Measurements from ENCODE around the gene ATP2A1.

ATP2A1 gene

DNA sequence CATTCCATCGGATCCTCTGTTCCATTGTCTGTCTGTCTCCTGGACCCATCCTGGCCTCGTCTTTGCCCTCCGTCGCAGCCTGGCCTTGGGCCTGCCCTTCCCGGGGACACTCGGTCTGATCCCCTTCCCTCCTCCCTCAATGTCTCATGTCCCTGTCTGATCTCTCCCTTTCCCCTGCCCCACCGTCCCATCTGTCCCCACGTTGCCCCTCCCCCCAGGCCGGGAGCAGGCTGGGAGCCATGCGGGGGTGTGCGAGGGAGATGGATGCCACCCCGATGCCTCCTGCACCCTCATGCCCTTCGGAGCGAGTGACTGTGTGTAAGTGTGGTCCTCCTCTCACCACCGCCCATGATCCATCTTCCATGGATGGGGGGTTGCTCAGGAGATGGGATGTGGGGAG is 5.3 kb upstream of the ATP2A1 start:
- POLR2A ChIA-PET = no interaction called here
- DNase-seq (ENCODE audit: low read depth, low spot score) = no peak
- no peak overlapping the region for H3K4me3 ChIP-seq (ENCODE audit: low read depth, low read length)
- CTCF ChIA-PET = interaction anchor here (1.3 to 3.4 kb wide), 5 partner anchors 8 to 72 kb away, joined by 3 to 27 read pairs (median 13); partner anchors contain the start of gene SH2B1
- TF ChIP-seq, protein P1, sequence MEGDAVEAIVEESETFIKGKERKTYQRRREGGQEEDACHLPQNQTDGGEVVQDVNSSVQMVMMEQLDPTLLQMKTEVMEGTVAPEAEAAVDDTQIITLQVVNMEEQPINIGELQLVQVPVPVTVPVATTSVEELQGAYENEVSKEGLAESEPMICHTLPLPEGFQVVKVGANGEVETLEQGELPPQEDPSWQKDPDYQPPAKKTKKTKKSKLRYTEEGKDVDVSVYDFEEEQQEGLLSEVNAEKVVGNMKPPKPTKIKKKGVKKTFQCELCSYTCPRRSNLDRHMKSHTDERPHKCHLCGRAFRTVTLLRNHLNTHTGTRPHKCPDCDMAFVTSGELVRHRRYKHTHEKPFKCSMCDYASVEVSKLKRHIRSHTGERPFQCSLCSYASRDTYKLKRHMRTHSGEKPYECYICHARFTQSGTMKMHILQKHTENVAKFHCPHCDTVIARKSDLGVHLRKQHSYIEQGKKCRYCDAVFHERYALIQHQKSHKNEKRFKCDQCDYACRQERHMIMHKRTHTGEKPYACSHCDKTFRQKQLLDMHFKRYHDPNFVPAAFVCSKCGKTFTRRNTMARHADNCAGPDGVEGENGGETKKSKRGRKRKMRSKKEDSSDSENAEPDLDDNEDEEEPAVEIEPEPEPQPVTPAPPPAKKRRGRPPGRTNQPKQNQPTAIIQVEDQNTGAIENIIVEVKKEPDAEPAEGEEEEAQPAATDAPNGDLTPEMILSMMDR (IDR thresholded peaks at IDR 0.05; ENCODE audit: insufficient read depth, low read length, missing control alignments) = no peak

DNA sequence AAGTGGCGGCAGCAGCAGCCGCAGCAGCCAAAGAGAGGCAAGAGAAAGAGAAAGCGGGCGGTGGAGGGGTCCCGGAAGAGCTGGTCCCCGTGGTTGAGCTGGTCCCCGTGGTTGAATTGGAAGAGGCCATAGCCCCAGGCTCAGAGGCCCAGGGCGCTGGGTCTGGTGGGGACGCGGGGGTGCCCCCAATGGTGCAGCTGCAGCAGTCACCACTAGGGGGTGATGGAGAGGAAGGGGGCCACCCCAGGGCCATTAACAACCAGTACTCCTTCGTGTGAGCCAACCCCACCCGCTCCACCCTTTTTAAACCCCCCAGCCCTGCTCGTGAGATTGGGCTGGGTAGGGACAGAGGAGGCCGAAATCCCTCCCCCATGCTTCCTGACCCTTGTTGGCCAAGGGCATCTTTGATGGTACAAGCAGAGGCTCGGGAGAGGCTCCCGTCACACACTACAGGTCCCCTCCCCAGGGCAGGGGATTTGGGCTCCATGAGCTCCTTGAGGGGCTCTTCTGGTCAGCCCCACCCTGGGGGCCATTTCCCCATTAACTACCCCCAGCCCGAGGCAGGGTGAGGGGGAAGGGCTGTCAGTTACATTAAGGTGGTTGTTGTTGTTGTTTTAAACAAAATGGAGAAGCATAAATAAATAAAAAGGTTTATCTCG is 4.6 kb upstream of the ATP2A1 start:
- ChIA-PET POLR2A (no interaction called here), CTCF (interaction anchor here (0.7 to 3.4 kb wide), 7 partner anchors 9 to 71 kb away, joined by 3 to 27 read pairs (median 5); partner anchors contain the start of gene SH2B1)
- TF ChIP-seq, protein P1 (IDR thresholded peaks at IDR 0.05; ENCODE audit: insufficient read depth, low read length, missing control alignments) = peak; percentile 61
- DNase-seq (ENCODE audit: low read depth, low spot score) = no peak
- H3K4me3 ChIP-seq (ENCODE audit: low read depth, low read length) = no peak overlapping the region

DNA sequence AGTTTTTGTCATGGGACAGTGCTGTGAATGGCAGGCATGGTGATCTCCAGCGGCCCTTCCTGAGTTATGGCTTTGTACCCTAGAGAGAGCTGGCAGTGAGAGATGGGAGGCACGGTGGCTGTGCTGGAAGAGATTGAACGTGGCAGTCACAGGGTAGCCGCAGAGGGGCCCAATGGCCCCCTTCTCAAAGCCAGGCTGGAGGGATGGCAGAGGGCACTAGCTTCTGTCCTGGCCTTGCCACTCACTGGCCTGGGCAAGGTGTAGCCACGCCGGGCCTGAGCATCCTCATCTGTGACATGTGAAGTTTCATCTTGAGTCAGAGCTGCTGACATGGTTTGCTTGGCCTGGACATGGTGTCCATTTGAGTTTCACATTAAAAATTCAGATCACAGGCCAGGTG is 3.9 kb upstream of the ATP2A1 start:
- TF ChIP-seq, protein P1 (IDR thresholded peaks at IDR 0.05; ENCODE audit: insufficient read depth, low read length, missing control alignments) = no peak
- ChIA-PET POLR2A (interaction anchor here (0.8 kb wide), 1 partner anchor 11 kb away, joined by 3 read pairs; the partner anchor contains the start of gene SH2B1), CTCF (interaction anchor here (1.2 to 3.4 kb wide), 7 partner anchors 9 to 74 kb away, joined by 3 to 27 read pairs (median 5); partner anchors contain the start of gene SH2B1)
- no peak overlapping the region for H3K4me3 ChIP-seq (ENCODE audit: low read depth, low read length)
- no peak for DNase-seq (ENCODE audit: low read depth, low spot score)

DNA sequence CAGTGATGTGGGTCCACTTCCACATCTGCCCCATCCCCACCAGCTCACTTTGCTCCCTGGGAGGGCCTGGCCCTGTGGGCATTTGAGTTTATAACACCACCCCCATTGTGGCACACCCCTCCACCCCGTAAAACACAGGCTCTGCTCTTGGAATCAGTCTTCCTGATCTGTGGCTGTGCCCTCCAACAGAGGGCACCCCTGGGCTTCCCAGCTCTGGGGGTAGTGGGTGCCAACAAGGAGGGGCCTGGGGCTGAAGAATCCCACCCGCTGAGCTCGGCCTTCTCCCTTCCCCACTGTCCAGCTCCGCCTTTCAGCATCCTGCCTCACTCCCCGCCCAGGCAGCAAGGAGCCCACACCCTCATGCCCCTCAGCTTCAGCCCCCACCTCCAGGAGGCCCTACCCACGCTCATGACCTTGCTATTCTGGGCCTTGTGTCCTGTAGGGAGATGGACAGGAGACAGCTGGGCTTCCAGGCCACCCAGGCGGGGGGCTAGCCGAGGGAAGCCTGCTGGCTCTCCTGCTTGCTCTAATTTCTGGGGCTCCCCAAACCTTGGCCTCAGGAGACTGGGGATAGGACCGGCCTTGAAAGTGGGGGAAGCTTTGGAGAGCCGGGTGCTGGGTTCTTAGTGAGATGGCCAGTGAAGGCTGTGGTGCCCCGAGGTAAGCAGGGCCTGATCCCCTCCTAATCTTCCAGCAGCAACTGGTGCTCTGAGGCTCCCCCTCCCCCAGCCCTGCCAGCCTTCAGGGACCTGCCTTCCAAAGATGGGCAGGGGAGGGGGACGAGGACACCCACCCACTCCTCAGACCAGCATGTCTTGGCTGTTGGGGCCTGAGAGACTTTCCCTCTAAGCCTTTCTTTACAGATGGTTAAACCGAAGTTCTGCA is 2.9 kb upstream of the ATP2A1 start:
- POLR2A ChIA-PET = interaction anchor here (0.8 kb wide), 1 partner anchor 12 kb away, joined by 3 read pairs; the partner anchor contains the start of gene SH2B1
- H3K4me3 ChIP-seq (ENCODE audit: low read depth, low read length) = no peak overlapping the region
- DNase-seq (ENCODE audit: low read depth, low spot score) = no peak
- CTCF ChIA-PET = interaction anchor here (0.8 to 3.4 kb wide), 6 partner anchors 10 to 73 kb away, joined by 3 to 27 read pairs (median 9); partner anchors contain the start of gene SH2B1
- TF ChIP-seq, protein P1 (IDR thresholded peaks at IDR 0.05; ENCODE audit: insufficient read depth, low read length, missing control alignments) = no peak

DNA sequence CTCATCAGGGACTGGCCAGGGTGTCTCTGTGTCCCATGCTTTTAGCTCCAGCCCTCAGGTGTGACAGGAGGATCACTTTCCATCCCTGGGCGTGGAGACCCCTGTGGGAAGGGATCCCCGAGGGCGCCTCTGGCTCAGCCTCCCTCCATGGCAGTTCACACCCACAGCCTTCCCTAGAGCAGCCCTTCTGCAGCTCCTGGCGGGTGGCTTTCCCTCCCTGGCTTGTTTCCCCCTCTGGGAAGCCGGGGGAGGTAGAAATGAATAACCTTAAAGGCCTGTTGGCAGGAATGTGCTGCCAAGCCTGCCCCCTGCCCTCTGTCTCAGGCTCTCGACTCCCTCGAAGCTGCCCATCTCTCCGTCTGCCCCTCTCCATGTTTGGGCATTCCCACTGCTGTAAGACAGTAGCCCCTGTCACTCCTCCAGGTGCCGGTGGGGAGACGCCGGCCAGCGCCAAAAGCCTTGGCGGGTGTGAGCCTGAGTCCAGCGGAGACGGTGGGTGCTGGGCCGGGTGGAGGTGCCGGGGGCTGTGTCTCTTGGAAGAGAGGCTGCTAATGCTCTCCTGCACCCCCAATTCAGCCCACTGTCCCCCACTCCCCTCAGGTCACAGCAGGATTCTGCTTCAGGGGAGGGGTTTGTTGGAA is 2.1 kb upstream of the ATP2A1 start:
- no peak overlapping the region for H3K4me3 ChIP-seq (ENCODE audit: low read depth, low read length)
- CTCF ChIA-PET = interaction anchor here (1.9 to 3.4 kb wide), 2 partner anchors 69 to 73 kb away, joined by 5 to 27 read pairs; no protein-coding TSS in a partner anchor
- DNase-seq (ENCODE audit: low read depth, low spot score) = no peak
- POLR2A ChIA-PET = no interaction called here
- TF ChIP-seq, protein P1 (IDR thresholded peaks at IDR 0.05; ENCODE audit: insufficient read depth, low read length, missing control alignments) = no peak
